ENCODE data around the gene TAS2R40. TPM values are rescaled to one million over a fixed set of nuclear protein-coding genes. Genes with fewer than 3 reads are reported as not detected.

TAS2R40 gene
- total and polyA plus RNA-seq, 10 of the 15 experiments (the other 5 are each of a cell fraction or from before 2014, with no cell fraction given), result not detected

DNA sequence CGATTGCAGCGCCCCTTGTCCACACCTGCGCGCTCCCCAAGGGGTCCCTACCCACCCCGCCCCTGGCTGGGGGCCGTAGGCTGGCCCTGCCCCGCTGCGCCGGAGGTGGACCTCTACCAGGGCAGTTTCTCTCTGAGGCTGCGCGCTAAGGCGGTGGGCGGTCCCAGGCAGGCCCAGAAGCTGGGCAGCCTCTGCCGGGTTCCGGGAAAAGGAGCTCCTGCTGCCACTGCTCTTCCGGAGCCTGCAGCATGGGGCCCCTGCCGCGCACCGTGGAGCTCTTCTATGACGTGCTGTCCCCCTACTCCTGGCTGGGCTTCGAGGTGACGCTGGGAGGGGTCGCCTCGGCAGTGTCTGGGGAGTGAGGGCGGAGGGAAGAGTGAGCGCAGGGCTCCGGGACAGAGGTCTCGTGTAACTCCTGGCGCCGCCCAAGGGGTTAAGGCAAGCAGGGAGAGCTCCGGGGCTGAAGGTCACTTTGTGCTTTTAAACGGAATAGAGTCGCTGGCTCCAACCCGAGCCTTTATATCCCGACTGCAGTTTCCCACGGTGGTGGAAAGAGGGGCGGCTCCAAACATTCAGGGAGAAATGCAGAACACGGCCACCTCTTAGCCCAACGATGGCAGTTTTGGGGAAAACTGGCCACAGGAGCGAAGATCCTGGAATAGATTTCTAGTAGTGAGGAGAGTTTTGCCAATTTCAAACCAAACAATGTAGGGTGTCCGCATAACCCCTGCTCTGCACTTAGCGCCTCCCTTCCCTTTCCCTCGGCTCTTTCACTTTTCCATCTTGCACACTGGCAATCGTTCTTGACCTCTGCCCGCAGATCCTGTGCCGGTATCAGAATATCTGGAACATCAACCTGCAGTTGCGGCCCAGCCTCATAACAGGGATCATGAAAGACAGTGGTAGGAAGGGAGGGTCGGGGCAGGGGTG is 41.7 kb downstream of the TAS2R40 start, which contains the start of gene GSTK1 (continued):
- TF ChIP-seq, protein P1, sequence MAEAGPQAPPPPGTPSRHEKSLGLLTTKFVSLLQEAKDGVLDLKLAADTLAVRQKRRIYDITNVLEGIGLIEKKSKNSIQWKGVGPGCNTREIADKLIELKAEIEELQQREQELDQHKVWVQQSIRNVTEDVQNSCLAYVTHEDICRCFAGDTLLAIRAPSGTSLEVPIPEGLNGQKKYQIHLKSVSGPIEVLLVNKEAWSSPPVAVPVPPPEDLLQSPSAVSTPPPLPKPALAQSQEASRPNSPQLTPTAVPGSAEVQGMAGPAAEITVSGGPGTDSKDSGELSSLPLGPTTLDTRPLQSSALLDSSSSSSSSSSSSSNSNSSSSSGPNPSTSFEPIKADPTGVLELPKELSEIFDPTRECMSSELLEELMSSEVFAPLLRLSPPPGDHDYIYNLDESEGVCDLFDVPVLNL (IDR thresholded peaks at IDR 0.05; ENCODE audit: low read depth, low read length), result no peak
- TF ChIP-seq MEF2B (IDR thresholded peaks at IDR 0.05; ENCODE audit: partially characterized antibody, poor library complexity, severe bottlenecking) (peak; percentile 21), HDGF (IDR thresholded peaks at IDR 0.05) (peak; percentile 65; the same call in 1 of the 2 replicates), SREBF2 (IDR thresholded peaks at IDR 0.05; ENCODE audit: low read length) (no peak), ZNF622 (IDR thresholded peaks at IDR 0.05) (no peak), KDM1A (IDR thresholded peaks at IDR 0.05; ENCODE audit: borderline replicate concordance) (no peak), ESRRA (IDR thresholded peaks at IDR 0.05; ENCODE audit: low read length) (no peak), NR2C2 (IDR thresholded peaks at IDR 0.05; ENCODE audit: borderline replicate concordance, control insufficient read depth, insufficient read length, low read depth) (no peak), RAD21 (IDR thresholded peaks at IDR 0.05; ENCODE audit: insufficient read depth, low read depth, low read length) (no peak), CREB1 (IDR thresholded peaks at IDR 0.05; ENCODE audit: low read depth) (0 out of 2 replicates have a peak, but pooled peaks have one; percentile 24), BRCA1 (IDR thresholded peaks at IDR 0.05; ENCODE audit: low read depth, low read length) (no peak), ASH2L (IDR thresholded peaks at IDR 0.05; ENCODE audit: borderline replicate concordance, low read depth) (0 out of 2 replicates have a peak, but pooled peaks have one; percentile 39), HDAC6 (IDR thresholded peaks at IDR 0.05; ENCODE audit: unreplicated experiment) (no peak), FOXM1 (IDR thresholded peaks at IDR 0.05; ENCODE audit: low read depth, low read length) (no peak), RAD51 (IDR thresholded peaks at IDR 0.05) (no peak)
- TF ChIP-seq, protein P2, sequence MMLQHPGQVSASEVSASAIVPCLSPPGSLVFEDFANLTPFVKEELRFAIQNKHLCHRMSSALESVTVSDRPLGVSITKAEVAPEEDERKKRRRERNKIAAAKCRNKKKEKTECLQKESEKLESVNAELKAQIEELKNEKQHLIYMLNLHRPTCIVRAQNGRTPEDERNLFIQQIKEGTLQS (IDR thresholded peaks at IDR 0.05; ENCODE audit: borderline replicate concordance, extremely low read depth, low read depth, low read length), result no peak
- TF ChIP-seq, protein P3, sequence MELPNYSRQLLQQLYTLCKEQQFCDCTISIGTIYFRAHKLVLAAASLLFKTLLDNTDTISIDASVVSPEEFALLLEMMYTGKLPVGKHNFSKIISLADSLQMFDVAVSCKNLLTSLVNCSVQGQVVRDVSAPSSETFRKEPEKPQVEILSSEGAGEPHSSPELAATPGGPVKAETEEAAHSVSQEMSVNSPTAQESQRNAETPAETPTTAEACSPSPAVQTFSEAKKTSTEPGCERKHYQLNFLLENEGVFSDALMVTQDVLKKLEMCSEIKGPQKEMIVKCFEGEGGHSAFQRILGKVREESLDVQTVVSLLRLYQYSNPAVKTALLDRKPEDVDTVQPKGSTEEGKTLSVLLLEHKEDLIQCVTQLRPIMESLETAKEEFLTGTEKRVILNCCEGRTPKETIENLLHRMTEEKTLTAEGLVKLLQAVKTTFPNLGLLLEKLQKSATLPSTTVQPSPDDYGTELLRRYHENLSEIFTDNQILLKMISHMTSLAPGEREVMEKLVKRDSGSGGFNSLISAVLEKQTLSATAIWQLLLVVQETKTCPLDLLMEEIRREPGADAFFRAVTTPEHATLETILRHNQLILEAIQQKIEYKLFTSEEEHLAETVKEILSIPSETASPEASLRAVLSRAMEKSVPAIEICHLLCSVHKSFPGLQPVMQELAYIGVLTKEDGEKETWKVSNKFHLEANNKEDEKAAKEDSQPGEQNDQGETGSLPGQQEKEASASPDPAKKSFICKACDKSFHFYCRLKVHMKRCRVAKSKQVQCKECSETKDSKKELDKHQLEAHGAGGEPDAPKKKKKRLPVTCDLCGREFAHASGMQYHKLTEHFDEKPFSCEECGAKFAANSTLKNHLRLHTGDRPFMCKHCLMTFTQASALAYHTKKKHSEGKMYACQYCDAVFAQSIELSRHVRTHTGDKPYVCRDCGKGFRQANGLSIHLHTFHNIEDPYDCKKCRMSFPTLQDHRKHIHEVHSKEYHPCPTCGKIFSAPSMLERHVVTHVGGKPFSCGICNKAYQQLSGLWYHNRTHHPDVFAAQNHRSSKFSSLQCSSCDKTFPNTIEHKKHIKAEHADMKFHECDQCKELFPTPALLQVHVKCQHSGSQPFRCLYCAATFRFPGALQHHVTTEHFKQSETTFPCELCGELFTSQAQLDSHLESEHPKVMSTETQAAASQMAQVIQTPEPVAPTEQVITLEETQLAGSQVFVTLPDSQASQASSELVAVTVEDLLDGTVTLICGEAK (IDR thresholded peaks at IDR 0.05; ENCODE audit: borderline replicate concordance), result peak; percentile 35; the same call in 1 of the 2 replicates
- TF ChIP-seq, protein P4, sequence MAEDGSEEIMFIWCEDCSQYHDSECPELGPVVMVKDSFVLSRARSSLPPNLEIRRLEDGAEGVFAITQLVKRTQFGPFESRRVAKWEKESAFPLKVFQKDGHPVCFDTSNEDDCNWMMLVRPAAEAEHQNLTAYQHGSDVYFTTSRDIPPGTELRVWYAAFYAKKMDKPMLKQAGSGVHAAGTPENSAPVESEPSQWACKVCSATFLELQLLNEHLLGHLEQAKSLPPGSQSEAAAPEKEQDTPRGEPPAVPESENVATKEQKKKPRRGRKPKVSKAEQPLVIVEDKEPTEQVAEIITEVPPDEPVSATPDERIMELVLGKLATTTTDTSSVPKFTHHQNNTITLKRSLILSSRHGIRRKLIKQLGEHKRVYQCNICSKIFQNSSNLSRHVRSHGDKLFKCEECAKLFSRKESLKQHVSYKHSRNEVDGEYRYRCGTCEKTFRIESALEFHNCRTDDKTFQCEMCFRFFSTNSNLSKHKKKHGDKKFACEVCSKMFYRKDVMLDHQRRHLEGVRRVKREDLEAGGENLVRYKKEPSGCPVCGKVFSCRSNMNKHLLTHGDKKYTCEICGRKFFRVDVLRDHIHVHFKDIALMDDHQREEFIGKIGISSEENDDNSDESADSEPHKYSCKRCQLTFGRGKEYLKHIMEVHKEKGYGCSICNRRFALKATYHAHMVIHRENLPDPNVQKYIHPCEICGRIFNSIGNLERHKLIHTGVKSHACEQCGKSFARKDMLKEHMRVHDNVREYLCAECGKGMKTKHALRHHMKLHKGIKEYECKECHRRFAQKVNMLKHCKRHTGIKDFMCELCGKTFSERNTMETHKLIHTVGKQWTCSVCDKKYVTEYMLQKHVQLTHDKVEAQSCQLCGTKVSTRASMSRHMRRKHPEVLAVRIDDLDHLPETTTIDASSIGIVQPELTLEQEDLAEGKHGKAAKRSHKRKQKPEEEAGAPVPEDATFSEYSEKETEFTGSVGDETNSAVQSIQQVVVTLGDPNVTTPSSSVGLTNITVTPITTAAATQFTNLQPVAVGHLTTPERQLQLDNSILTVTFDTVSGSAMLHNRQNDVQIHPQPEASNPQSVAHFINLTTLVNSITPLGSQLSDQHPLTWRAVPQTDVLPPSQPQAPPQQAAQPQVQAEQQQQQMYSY (CRISPR knock-in tag; IDR thresholded peaks at IDR 0.05), result no peak
